Upper lobe of right lung (tissue), 1 donor: ENCODE results near the gene VPREB3. TPM values are rescaled to one million over a fixed set of nuclear protein-coding genes. Genes with fewer than 3 reads are reported as not detected.

Experiments used
- ATAC-seq: fragments of 200-7000 bp; cut with Tn5 transposase; one replicate; pipeline ENCODE4 v1.9.1; 2020; ENCODE audit warnings: mild to moderate bottlenecking, moderate library complexity
- DNase-seq: peaks from one replicate; pipeline ENCODE4 v3.0.0-alpha.2; 2020
- H3K27ac ChIP-seq: fragments of 200-600 bp; one replicate; pipeline ENCODE4 v1.8.0; 2022
- H3K27me3 ChIP-seq: fragments of 200-600 bp; one replicate; pipeline ENCODE4 v1.8.0; 2022; ENCODE audit warnings: mild to moderate bottlenecking
- H3K36me3 ChIP-seq: fragments of 200-600 bp; one replicate; pipeline ENCODE4 v1.8.0; 2022
- H3K4me1 ChIP-seq: fragments of 200-600 bp; one replicate; pipeline ENCODE4 v1.8.0; 2022
- H3K4me3 ChIP-seq: fragments of 200-600 bp; one replicate; pipeline ENCODE4 v1.8.0; 2022; ENCODE audit warnings: mild to moderate bottlenecking
- H3K9me3 ChIP-seq: fragments of 200-600 bp; one replicate; pipeline ENCODE4 v1.8.0; 2022
- intact Hi-C: fragments of 100-400 bp; cut with DNase I; formaldehyde crosslinking; loops from one replicate; pipeline ENCODE4 v1.11.0; 2022
- total RNA-seq: library from RNA; stranded (reverse); fragmentation: NEBNext Ultra II Directional; extraction: Animal tissue kit (Norgen Biotek cat#: 25700); gene quantifications from one replicate; pipeline ENCODE4 v1.2.1, GENCODE V29; 2021
- TF ChIP-seq, protein P1 (sequence below): fragments of 200-600 bp; IDR thresholded peaks from one replicate; pipeline ENCODE4 v1.8.0; 2022; ENCODE audit warnings: antibody characterized with exemption
- donor health status: DM: no; HTN: yes; CAD: no; lungs with severe emphysema.

The VPREB3 gene
- total RNA-seq, 1 donor from 2014 or later: not detected

DNA sequence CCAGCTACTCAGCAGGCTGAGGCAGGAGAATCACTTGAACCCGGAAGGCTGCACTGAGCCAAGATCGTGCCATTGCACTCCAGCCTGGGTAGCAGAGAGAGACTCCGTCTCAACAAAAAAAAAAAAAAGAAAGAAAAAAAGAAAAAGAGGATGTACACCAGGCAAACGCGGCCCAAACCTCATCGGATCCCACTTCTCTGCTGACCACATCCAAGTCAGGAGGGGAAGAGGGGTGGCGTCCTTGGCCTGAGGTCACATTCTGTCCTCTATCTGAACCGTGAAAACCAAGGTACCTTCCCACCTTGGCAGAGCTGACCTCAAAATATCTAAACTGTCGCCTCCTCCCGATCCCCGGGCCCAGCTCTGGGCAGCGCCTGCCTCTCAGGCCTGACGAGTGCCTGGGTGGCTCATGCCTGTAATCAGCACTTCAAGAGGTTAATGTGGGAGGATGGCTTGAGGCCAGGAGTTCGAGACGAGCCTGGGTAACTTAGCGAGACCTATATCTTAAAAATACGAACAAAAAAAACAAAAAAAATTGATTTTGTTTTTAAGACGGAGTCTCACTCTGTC, 38.3 kb downstream of the VPREB3 start:
- H3K36me3 ChIP-seq: peaks cover 29% of the 10 kb centered on the region
- no peak for ATAC-seq
- H3K4me1 ChIP-seq: peaks cover 12% of the 10 kb centered on the region
- no peaks in the 10 kb centered on the region for H3K27me3 ChIP-seq
- no peak overlapping the region for H3K27ac ChIP-seq
- TF ChIP-seq, protein P1, sequence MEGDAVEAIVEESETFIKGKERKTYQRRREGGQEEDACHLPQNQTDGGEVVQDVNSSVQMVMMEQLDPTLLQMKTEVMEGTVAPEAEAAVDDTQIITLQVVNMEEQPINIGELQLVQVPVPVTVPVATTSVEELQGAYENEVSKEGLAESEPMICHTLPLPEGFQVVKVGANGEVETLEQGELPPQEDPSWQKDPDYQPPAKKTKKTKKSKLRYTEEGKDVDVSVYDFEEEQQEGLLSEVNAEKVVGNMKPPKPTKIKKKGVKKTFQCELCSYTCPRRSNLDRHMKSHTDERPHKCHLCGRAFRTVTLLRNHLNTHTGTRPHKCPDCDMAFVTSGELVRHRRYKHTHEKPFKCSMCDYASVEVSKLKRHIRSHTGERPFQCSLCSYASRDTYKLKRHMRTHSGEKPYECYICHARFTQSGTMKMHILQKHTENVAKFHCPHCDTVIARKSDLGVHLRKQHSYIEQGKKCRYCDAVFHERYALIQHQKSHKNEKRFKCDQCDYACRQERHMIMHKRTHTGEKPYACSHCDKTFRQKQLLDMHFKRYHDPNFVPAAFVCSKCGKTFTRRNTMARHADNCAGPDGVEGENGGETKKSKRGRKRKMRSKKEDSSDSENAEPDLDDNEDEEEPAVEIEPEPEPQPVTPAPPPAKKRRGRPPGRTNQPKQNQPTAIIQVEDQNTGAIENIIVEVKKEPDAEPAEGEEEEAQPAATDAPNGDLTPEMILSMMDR: no peak
- no peak for DNase-seq
- H3K4me3 ChIP-seq: peak overlapping the region; percentile 98
- no peaks in the 10 kb centered on the region for H3K9me3 ChIP-seq
- intact Hi-C loops: no loop called here

DNA sequence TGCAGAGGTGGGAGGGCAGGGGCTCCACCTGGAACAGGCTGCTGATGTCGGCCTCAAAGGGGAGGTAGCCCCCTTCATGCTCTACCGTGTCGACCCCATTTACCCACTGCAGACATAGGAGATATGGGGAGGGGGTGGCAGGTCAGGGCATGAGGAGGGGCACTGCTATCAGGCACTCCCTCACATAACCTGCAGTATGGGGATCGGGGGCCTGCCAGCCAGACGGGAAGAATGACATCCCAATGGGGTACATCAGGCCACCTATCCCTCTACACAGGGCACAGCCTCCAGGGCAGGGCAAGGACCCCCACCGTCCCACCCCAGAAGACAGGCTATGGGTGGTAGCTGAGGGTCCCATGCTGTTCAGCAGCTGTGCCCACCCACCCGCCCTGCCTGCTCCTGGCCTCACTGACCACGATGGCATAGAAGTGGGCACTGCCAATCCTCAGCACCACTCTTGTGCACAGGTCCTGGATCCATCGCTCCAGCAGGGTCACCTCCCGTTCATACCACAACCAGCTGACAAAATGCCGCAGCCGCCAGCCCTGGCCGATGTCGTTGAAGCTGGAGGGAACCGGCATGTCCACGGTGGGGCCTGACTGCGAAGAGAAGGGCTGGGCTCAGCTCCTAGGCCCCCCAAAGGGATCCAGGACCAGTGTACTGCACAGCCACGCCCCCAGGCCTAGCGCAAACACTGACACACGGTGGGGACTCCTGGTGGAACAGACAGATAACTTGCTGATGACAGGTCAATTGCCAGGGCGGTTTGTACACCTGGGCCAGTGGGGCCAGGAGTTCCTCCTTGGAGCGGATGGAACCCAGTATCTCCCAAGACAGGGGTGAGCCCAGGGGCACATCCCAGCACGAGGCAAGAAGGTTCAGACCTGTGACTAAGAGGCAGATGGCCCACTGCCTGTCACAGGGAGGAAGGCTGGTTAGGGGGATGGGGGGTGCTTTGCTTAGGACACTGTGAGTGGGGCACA, 39.3 kb downstream of the VPREB3 start:
- H3K27ac ChIP-seq: no peak overlapping the region
- TF ChIP-seq, protein P1: no peak
- intact Hi-C loops: no loop called here
- H3K4me3 ChIP-seq: no peak overlapping the region
- ATAC-seq: no peak
- peaks cover 39% of the 10 kb centered on the region for H3K36me3 ChIP-seq
- H3K9me3 ChIP-seq: no peaks in the 10 kb centered on the region
- no peaks in the 10 kb centered on the region for H3K27me3 ChIP-seq
- peaks cover 12% of the 10 kb centered on the region for H3K4me1 ChIP-seq
- DNase-seq: no peak

DNA sequence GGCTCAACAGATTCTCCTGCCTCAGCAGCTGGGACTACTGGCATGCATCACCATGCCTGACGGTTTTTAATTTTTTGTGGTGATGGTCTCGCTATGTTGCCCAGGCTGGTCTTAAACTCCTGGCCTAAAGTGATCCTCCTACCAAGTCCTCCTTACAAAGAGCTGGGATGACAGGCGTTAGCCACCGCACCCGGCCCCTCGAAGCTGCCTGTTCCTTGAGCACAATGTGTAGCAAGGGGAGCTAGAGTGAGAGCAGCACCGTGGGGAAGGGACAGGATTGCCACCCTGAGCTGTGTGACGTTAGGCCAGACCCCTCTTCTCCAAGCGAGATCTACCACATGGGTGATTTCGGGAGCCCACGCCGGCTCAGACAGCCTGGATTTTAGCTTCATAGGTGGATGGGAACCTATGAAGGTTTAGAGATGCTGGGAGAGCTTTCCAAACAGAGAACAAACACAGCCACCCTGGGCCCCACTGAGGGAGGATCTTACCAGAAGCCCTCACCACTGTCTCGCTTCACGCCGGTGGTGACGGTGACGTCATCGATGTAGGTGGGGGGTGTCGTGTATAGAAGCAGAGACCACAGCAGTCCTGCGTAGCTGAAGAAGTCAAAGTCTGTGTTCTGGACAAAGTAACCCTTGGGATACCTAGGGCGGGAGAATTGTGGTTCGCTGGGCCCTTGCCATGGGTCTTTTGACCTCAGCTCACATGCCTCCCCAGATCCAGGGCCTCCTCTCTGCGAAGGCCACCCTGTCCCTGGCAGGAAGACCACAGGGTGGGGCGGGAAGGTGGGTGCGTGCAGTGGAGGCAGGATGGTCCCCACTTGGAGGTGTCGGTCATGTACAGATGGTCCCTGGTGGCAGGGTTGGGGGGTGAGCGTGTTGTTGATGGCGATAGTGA, 40.3 kb downstream of the VPREB3 start:
- intact Hi-C loops: no loop called here
- no peak overlapping the region for H3K27ac ChIP-seq
- H3K36me3 ChIP-seq: peaks cover 49% of the 10 kb centered on the region

DNA sequence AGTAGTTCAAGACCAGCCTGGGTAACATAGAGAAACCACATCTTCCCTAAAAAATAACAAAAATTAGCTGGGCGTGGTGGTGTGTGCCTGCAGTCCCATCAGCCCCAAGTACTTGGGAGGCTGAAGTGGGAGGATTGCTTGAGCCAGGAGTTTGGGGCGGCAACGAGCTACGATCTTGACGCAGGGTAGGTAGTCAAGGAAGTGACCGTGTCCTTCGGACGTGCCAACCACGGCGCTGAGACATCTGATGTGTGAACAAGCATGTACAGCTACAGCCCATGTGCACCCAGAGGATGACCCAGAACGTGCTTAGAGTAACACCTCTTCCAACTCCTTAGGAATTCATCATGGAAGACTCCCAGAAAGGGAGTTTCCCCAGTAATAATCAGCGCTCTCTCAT, 42.0 kb downstream of the VPREB3 start:
- TF ChIP-seq, protein P1: no peak
- DNase-seq: no peak
- intact Hi-C loops: no loop called here
- Histone ChIP-seq H3K4me3 (no peak overlapping the region), H3K4me1 (peaks cover 12% of the 10 kb centered on the region), H3K27me3 (no peaks in the 10 kb centered on the region), H3K27ac (no peak overlapping the region), H3K36me3 (peaks cover 65% of the 10 kb centered on the region), H3K9me3 (no peaks in the 10 kb centered on the region)
- no peak for ATAC-seq

More for the DNA sequence above, 40.3 kb downstream of the VPREB3 start:
- no peaks in the 10 kb centered on the region for H3K9me3 ChIP-seq
- peaks cover 12% of the 10 kb centered on the region for H3K4me1 ChIP-seq
- TF ChIP-seq, protein P1: no peak
- H3K4me3 ChIP-seq: no peak overlapping the region
- DNase-seq (no peak), ATAC-seq (no peak)
- no peaks in the 10 kb centered on the region for H3K27me3 ChIP-seq

DNA sequence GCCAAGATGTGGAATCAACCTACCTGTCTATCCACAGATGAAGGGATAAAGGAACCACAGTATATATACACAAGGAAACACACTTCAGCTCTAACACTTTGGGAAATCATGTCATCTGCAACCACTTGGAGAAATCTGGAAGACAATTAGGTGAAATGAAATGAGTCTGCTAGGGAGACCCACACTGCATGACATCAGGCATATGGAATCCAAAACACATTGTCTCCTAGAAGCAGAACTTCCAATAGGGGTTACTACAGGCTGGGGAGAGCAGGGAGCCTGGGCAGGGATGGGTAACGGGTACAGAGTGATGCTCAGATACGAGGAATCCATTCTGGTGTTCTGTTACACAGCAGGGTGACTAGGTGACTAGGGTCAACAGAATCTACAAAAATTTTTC, 45.1 kb downstream of the VPREB3 start:
- Histone ChIP-seq H3K4me3 (no peak overlapping the region), H3K27ac (no peak overlapping the region), H3K9me3 (no peaks in the 10 kb centered on the region), H3K4me1 (no peaks in the 10 kb centered on the region), H3K27me3 (no peaks in the 10 kb centered on the region), H3K36me3 (peaks cover 96% of the 10 kb centered on the region)
- DNase-seq (no peak), ATAC-seq (no peak)
- TF ChIP-seq, protein P1: no peak
- intact Hi-C loops: no loop called here
